Dedifferentiated amniotic fluid mesenchymal stem cell (primary cell): ENCODE measurements around the gene RBP3.

ENCODE experiments used
- DNase-seq: peaks from one replicate; pipeline ENCODE4 v3.0.0-alpha.2; 2016; ENCODE audit errors: extremely low spot score

Gene RBP3

DNA sequence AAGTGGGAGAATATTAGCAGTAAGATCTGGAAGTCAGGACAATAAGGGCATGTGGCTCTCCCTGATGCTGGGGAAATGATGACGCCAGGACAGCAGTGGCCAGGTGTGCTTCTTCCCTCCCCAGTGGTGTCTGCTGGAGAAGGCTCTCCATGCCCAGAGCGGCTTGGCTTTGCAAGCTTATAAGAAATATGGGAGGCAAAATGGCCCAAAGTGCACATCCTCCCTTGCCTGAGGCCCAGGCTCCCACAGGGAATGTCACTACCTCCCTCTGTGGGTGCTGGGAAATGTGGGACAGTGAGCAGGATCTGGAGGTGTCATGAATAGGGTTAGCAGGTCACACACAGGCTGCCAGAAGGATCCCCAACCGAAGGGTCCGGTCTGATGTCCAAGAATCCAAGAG, 53.0 kb downstream of the RBP3 start:
- DNase-seq, result no peak

DNA sequence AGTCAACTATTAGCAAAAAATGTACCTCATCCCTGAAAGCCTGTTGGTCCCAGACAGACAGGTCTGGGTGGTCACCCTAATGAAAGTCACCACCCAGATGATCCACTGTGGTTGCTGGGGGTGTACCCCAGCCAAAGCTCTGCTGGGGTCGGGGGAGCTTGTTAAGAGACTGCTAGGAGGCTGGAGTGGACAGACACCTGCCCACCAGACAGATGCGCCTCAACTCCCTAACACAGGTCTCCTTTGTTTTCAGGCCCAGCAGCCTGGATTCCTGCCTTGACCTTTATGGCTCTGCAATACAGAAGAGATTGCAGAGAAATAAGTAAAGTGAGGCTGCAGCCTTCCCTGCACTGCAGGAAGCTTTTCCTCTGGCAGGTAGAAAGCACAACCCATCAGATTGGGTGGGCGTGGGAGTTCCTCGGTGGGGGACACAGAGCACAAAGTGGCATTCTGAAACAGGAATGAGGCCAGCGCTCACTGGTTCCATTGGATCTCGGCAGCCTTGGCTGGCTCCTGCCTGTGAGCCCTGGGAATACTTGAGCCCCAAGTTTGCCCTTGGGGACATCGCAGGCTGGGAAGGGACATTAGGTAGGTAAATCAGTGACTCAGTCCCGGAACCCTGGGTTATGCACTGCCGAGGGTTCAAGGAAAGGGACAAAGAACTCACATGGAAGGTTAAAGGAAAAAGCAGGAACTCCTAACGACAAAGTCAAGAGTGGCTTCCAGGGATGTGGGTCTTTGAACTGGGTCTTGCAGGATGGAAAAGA, 53.9 kb downstream of the RBP3 start:
- DNase-seq, result no peak

DNA sequence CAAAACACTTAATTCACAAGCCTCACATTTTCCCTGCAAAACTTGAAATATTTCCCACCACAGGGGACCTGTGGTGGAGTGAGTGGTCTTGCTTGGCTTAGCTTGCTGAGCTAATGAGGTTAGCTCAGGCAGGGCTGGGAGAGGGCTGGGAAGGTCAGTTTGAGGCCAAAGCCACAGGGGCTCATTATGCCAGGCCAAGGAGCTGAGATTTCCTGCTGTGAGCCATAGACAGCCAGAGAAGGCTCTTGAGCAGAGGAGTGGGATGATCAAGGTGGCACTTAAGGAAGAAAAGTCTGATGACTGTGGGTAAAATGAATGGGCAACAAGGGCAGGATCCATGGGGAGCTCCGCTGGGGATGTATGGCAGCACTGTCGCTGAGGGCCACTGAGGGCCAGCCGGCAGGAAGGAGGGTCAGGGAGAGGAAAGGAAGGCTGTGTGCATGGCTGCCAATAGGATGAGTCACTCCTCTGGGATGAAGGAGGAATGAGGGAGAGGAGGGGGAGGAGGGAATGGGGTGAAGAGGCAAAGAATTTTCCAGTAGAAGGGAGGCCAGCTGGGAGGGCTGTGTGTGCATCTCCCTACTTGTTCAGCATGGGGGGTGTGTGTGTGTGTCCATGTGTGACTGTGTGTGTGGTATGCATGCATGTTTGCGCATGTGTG, 54.6 kb downstream of the RBP3 start:
- peak; percentile 85 for DNase-seq

DNA sequence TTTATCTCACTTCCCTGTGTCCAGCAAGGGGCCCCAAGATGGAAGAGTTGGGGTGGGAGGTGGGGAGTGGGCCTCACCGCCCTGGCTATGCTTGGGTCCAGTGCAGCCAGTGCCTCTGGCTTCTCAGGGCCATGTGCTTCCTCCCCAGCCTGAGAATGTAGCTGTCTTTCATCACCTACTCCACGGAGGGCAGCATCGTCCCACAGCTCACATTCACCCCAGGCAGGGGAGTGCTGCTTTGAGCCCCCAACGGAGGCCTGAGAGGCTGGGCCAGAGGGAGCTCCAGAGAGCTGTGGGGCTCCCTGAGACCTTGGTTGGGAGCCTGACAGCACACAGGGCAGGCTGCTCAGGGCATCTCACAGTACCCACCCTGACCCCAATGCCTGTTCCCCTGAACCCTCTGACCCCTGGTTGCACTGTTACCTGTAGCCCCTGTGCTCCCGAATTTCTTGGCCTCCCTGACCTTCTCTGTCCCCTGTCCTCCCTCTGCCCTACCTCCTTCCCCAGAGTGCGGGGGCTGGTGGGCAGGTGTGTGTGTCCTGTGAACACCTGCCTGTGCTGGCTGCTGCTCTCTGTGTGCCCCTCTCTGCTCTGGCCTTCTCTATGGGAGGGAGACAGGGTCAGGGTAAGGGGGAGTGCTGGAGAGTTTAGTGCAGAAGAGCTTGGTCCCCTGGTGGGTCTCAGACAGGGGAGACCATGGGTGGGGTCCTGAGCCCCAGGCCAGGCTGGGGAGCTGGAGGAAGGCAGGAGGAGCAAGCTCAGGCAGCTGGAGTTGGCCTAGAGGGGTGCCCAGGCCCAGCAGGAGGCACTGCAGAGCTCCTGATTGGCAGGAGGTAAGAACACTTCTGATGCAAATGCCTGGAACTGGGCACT, 55.5 kb downstream of the RBP3 start:
- no peak for DNase-seq

DNA sequence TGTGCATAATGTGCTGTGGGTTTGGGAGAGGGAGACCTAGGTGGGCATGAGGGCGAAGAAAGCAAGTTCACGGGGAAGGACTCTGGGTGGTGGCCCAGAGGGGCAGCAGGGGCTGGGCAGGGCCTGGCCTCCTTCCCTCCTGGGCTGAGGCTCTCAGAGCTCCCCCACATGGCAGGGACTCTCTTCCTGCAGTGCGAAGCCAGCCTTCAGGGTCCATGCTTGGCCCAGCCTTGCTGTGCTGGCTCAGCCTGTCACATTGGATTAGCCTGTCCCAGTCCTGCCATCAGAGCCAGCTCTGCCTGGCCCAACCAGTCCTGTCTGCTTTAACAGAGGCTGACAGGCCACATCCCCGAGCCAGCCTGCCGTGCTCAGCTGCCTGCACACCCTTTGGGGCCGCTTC, 56.3 kb downstream of the RBP3 start:
- no peak for DNase-seq

DNA sequence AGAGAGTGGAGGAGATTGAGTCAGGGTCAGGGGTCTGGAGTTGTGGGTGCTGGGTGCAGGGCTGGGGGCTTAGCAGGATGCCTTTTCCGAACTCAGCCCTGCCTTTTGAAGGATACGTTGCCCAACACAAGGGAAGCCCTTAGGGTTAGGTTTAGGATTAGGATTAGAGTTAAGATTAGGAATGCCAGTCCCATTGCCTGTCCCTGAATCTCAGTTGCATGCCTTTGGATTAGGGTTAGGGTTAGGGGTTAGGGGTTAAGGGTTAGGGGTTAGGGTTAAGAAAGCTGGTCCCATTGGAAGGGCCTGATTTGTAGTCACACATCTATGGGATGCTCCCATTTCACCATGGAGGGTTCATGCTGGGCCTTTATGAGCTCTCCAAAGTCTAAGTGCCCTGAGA, 56.8 kb downstream of the RBP3 start:
- DNase-seq, result no peak

DNA sequence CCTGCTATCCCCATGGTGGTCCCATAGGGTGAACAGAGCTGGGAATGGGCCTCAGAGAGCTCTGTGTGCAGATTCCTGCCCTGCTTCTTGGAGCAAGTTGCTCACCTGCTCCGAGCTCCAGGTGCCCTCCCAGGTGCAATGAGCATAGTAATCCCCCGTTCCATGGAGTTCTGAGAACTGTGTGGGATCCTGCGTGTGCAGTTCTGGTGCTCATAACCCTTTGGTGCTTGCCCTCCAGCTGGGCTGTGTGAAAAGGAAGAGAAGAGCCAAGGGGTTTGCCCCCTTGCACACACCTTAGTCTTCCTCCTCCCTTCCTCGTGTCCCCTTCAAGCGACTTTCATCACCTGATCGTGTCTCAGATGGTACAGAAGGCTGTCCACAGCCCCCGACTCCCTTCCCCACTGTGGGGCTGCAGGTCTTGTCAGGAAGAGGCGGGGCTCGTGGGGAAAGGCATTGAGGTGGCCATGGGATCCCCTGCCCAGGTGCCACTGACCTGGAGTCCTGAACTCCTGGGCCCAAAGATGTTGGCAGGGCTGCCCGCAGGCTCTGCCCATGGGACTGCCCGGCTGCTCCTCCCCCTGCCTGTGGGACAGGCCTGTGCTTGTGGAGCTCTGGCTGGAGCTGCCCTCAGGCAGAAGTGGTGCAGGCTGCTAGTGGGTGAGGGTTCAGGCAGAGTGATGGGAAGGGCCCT, 57.8 kb downstream of the RBP3 start:
- DNase-seq, result no peak

DNA sequence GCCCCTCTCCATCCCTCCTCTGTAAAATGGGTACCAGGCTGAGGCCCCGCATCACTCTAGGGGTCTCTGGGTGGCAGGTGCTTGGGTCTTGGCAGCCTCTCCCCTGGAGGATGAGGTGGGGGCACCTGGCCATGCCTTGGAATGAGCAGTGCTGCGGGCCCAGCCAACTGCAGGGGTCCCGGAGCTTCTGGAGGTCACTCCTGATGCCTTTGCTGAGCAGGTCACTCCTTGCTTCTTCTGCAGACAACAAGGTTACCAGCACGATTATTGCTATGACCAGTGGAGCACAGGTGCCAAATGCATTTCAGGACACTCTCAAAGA, 58.3 kb downstream of the RBP3 start:
- no peak for DNase-seq

DNA sequence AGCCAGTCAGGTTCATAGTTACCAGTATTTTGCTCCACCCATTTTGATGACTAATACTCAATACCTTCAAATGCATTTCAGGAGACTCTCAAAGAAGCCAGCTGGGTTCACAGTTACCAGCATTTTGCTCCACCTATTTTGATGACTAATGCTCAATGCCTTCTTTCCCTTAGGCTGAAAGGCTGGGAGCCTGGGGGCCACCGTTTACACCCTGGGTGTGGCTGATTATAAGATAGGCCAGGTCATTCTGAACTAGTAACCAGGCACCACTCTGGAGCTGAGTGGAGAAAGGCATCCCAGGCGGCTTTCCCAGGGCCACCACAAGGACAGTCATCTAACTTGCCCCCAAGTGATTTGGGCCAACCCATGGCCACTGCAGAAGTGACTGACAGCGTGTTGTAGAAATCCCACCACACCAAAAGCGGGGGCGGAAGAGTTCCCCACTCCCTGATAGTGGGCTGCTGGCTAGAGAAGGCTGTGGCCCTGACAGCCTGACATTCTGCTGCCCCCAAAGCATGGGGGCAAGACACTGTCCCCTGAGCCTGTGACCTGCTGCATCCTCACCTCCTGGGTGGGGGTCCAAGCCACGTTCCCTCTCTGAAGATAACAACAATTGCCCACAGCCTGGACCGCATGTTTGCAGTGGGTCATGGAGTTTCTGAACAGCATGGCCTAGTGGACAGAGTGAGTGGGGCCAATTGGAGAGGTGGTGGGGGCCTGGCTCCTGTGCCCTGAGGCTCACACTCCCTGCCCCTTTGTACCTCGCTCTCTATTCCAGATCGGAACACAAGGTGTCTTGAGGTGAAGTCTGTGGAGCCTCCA, 58.9 kb downstream of the RBP3 start:
- DNase-seq, result peak; percentile 40
